Lung (tissue), 12 donors: ENCODE results near the gene APLN. TPM values are rescaled to one million over a fixed set of nuclear protein-coding genes. Genes with fewer than 3 reads are reported as not detected.

Source experiments
- ATAC-seq: fragments of 200-7000 bp; cut with Tn5 transposase; one replicate; pipeline ENCODE4 v1.9.1; 2020; ENCODE audit warnings: moderate number of reproducible peaks; ENCODE audit not compliant: insufficient read depth, low FRiP score
- DNase-seq, 3 donors: peaks; one replicate each; pipeline ENCODE4 v3.0.0-alpha.2; 2013 to 2017
- H3K27ac ChIP-seq, 2 donors: one replicate each; pipeline ENCODE4 v1.5.1; 2013; ENCODE audit warnings: mild to moderate bottlenecking in 2 of 2, moderate library complexity in 2 of 2, control low read depth in 1 of 2, inconsistent platforms in 1 of 2, low read depth in 1 of 2, low read length in 1 of 2
- H3K27me3 ChIP-seq, 3 donors: one replicate each; pipeline ENCODE4 v1.5.1; 2013; ENCODE audit warnings: low read length in 2 of 3; ENCODE audit not compliant: control insufficient read depth in 3 of 3, insufficient read depth in 3 of 3
- H3K36me3 ChIP-seq, 4 donors: one replicate each; pipeline ENCODE4 v1.5.1; 2013; ENCODE audit warnings: low read length in 4 of 4, mild to moderate bottlenecking in 1 of 4, moderate library complexity in 1 of 4; ENCODE audit not compliant: control insufficient read depth in 4 of 4, insufficient read depth in 4 of 4
- H3K4me1 ChIP-seq, 5 donors: one replicate each; pipeline ENCODE4 v1.5.1; 2013; ENCODE audit warnings: low read length in 5 of 5, mild to moderate bottlenecking in 2 of 5, moderate library complexity in 1 of 5; ENCODE audit not compliant: control insufficient read depth in 5 of 5, insufficient read depth in 5 of 5
- H3K4me3 ChIP-seq: one replicate; pipeline ENCODE4 v1.5.1; 2013; ENCODE audit warnings: mild to moderate bottlenecking, control low read depth, moderate library complexity
- H3K9ac ChIP-seq, 2 donors: one replicate each; pipeline ENCODE4 v1.5.1; 2013; ENCODE audit warnings: low read length in 2 of 2, control low read depth in 1 of 2; ENCODE audit not compliant: insufficient read depth in 1 of 2
- H3K9me3 ChIP-seq, 4 donors: one replicate each; pipeline ENCODE4 v1.5.1; 2013; ENCODE audit warnings: low read length in 3 of 4, mild to moderate bottlenecking in 1 of 4, moderate library complexity in 1 of 4; ENCODE audit not compliant: control insufficient read depth in 4 of 4, insufficient read depth in 3 of 4
- WGBS, 2 donors: extraction: QIAGEN DNeasy Blood & Tissue Kit; methylation state at CpG; one replicate each; pipeline ENCODE4 v1.1.7; 2013; 5-methylcytosine and 5-hydroxymethylcytosine counted together
- polyA plus RNA-seq, 2 donors: library from polyadenylated mRNA; stranded (reverse); fragments of 200-250 nt; gene quantifications; one replicate each; pipeline ENCODE4 v1.2.1, GENCODE V29; 2013
- total RNA-seq, 2 donors: library from RNA; depleted of rRNA in 1 of 2; stranded (reverse); fragments of >200 nt in 1 of 2; gene quantifications; one replicate each; pipeline ENCODE4 v1.2.1, GENCODE V29; 2014 to 2021
- TF ChIP-seq, protein P1 (sequence below): IDR thresholded peaks from 2 replicates; pipeline ENCODE4 v1.5.1; 2012; ENCODE audit warnings: mild to moderate bottlenecking; ENCODE audit errors: control extremely low read depth, extremely low read depth
- donor health status: control.
- donor health status: control.
- donor health status: Bipolar disorder and iron deficiency.
- donor health status: healthy.
- donor health status: DM: yes; HTN: yes; CAD: no.

Gene APLN
- total and polyA plus RNA-seq, 4 donors = 1.8 to 10.4 (median 5.7) TPM

DNA sequence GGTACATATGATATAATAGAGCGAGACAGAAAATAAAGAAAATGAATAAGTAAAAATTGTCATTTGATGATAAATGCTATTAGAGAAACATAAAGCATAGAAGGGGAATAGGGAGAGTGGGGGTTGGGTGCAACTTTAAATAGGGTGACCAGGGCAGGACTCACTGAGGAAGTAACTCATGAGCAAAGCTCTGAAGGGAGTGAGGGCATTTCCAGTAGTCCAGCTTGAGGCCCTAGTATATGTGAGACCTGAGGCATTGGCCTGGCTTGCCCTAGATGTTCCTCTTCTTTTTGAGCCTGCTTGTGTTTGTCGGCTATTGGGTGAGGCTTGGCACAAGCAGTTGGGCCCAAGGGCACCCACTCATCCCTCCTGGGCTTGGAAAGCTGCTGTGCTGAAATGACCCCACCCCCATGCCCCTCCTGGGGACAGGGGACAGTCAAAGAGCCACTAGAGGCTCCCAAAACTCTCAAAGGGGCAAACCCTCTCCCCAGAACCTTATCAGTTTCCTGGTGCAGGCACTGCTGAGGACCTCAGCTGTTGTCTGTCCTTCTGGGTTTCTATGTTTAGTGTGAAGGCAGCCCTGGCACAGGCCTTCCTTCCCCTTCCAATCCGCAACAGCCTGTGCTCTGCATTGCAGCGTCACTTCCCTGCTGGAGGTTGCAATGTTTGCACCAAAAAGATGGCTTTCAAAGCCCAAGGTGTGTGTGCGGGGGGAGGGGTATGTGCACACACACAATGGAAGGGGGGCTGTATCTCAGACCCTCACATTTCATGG, 40.1 kb downstream of the APLN start:
- peaks cover 0 to 3% (median 1%) of the 10 kb centered on the region in 4 donors for H3K9me3 ChIP-seq
- 58 to 73% methylated on average over 5 of the region's 5 CpGs for WGBS, 2 donors
- no peaks in the 10 kb centered on the region for H3K4me1 ChIP-seq
- H3K27me3 ChIP-seq = peaks cover 0 to 9% (median 0%) of the 10 kb centered on the region in 3 donors
- DNase-seq = no peak
- H3K36me3 ChIP-seq = no peaks in the 10 kb centered on the region
- H3K27ac ChIP-seq = no peak overlapping the region
- ATAC-seq = no peak
- no peak overlapping the region for H3K9ac ChIP-seq
- TF ChIP-seq, protein P1, sequence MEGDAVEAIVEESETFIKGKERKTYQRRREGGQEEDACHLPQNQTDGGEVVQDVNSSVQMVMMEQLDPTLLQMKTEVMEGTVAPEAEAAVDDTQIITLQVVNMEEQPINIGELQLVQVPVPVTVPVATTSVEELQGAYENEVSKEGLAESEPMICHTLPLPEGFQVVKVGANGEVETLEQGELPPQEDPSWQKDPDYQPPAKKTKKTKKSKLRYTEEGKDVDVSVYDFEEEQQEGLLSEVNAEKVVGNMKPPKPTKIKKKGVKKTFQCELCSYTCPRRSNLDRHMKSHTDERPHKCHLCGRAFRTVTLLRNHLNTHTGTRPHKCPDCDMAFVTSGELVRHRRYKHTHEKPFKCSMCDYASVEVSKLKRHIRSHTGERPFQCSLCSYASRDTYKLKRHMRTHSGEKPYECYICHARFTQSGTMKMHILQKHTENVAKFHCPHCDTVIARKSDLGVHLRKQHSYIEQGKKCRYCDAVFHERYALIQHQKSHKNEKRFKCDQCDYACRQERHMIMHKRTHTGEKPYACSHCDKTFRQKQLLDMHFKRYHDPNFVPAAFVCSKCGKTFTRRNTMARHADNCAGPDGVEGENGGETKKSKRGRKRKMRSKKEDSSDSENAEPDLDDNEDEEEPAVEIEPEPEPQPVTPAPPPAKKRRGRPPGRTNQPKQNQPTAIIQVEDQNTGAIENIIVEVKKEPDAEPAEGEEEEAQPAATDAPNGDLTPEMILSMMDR = no peak
- no peak overlapping the region for H3K4me3 ChIP-seq

GRCh38 chrX:129613596-129613995, 41.2 kb downstream of the APLN start:
- no peaks in the 10 kb centered on the region for H3K36me3 ChIP-seq
- TF ChIP-seq, protein P1 = no peak
- H3K4me1 ChIP-seq = no peaks in the 10 kb centered on the region
- no peak overlapping the region for H3K9ac ChIP-seq
- H3K9me3 ChIP-seq = peaks cover 0 to 3% (median 1%) of the 10 kb centered on the region in 4 donors
- DNase-seq (no peak), ATAC-seq (no peak)
- no peak overlapping the region for H3K27ac ChIP-seq
- H3K27me3 ChIP-seq = peaks cover 0 to 9% (median 0%) of the 10 kb centered on the region in 3 donors
- H3K4me3 ChIP-seq = no peak overlapping the region

DNA sequence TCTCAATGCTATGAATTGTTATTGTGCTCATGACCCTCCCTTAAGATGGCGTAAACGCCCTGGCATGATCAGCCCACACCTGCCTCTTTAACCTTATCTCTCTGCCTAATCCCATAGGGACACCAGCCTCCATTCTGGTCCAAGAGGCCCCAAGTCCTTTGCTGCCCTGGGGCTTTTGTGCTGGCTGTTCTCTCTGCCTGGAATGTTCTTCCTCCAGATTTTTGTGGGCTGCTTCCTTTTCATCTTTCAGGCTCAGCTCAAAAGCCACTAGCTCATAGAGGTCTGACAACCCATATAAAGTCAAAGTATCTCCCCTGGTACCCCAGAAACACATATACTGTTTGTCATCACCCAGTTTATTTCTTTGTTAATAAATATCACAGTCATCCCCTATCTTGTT, 42.4 kb downstream of the APLN start:
- Histone ChIP-seq H3K36me3 (no peaks in the 10 kb centered on the region), H3K9ac (no peak overlapping the region), H3K4me1 (no peaks in the 10 kb centered on the region), H3K27ac (no peak overlapping the region), H3K9me3 (peaks cover 0 to 3% (median 1%) of the 10 kb centered on the region in 4 donors), H3K27me3 (peaks cover 0 to 9% (median 0%) of the 10 kb centered on the region in 3 donors), H3K4me3 (no peak overlapping the region)
- DNase-seq = no peak
- TF ChIP-seq, protein P1 = no peak
- WGBS, 2 donors = 86 to 100% methylated on average over 2 of the region's 2 CpGs
- ATAC-seq = no peak
